HG02852 (cell line): ENCODE measurements around the gene NFKBIZ.
"Not testable (repeated sequence)": the region's sequence is repeated elsewhere in the genome, so short reads cannot be mapped to it uniquely, and the experiment has no call there.

Experiments used
- ATAC-seq: cut with Tn5 transposase; IDR thresholded peaks from one replicate; pipeline ENCODE4 v1.9.1; 2021; ENCODE audit warnings: mild to moderate bottlenecking, moderate library complexity; ENCODE audit not compliant: unreplicated experiment

Gene NFKBIZ

DNA sequence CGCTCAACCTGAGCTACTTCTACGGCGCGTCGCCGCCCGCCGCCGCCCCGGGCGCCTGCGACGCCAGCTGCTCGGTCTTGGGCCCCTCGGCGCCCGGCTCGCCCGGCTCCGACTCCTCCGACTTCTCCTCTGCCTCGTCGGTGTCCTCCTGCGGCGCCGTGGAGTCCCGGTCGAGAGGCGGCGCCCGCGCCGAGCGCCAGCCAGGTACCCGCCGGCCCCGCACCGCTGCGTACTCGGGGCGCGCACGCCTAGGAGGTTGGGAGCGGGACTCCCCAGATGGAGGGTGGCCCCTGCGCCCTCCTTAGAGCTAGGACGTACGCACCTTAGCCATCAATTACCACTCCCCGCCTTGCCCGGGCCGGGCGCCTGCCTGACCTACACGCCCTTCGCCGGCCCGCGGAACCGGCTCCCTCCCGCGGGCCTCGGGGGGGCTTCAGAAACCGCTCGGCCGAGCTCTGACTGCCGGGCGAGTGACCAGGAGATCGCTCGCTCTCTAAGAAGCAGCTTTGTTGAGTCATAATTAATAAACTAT is 466 bp downstream of the NFKBIZ start:
- peak; percentile 25 for ATAC-seq

DNA sequence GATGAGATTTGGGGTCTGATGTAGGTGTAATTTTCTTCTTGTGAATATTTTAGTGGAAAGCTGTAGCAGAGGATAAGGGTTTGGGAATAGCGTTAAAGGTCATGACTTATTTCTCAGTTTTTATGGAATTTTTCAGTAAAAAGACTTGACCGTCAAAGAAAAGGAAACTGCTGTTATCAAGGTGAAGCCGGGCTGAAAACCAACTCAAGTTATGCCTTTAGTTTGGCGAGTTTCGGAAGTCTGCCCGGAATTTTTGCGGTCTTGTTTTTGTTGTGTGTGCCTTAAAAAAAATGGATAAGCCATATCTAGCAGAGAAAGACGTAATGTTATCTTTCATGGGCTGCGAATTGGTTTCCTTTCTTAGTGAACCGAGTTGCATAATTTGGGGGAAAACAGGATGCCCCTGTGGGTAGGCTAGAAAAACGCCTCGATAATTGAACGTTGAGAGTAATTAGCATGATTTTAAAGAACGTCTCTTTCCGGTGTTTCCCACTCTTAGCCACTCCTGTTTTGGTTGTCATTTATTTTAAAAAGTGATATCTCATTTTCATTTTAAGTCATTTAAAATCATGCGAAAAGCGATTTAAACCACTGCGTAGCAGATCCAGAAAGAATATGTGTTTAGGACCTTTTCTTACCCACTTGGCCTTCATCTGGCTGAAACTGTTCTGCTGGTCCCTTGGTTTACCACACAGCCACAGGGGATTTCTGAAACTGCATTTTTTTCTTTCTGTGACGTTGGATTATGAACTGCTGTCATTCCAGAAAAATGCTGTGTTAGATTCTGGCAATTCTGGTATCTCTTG is 1.1 kb downstream of the NFKBIZ start:
- peak; percentile 19 for ATAC-seq

DNA sequence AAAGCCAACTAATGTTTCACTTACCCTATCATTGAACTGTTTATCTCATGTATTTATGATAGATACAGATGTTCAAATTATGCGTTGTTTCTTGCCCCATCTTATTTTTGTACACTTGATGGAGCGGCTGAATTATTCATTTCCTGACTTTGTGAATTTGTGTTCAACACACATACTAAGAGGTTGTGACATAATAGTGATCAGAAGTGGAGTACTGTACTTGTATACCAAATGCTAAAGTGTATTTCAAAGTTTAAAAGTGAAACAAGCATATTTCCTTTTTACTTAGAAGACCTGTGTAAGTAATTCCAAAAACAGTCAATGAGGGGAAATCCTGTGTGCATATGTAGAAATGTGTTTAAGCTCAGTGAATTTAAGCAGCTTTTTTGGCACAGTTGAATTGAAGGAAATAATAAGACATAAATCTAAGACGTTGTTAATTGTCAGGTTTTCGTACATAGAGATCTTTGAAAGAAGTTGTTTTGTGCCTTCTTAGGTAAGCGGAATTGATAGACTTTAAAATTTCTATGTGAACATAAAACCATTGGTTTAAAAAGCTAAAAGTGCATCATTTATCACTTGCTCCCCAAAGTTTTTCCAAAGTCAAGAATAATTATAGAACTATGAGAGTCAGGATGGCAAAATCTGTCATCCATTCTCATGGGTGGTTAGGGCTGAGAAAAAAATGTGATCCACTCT is 1.9 kb downstream of the NFKBIZ start:
- no peak for ATAC-seq

DNA sequence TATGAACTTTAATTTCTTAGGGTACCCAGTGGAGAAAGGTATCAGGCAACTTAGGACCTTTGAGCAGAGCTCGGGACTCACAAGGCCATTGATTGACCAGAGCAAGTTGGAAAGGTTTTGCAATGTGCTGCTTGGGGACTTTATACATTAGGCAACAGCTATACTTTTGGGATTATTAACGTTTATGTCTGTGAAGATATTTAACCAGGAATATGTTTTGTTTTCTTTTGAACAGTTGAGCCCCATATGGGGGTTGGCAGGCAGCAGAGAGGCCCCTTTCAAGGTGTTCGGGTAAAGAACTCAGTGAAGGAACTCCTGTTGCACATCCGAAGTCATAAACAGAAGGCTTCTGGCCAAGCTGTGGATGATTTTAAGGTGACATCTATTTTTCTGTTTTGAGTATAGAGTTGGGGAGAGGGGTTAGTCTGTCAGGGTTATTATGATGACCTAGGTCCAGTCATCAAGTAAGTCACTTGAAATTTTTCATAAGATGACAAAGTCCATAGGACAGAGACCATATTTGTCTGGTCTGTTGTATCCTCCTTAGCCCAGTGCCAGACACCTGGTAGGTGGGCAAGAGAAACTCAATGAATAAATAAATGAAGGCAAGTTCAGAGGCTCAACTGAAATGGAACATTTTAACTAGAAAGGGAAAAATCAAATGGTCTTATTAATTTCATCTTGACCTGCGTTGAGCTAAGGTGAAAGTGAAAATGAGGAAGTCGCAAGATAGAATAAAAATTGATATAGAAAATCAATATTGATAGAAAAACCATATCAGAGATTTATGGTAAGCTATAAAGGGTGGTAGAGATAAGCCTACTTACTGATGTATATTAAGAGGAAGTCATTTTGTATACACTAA is 2.8 kb downstream of the NFKBIZ start:
- no peak for ATAC-seq

DNA sequence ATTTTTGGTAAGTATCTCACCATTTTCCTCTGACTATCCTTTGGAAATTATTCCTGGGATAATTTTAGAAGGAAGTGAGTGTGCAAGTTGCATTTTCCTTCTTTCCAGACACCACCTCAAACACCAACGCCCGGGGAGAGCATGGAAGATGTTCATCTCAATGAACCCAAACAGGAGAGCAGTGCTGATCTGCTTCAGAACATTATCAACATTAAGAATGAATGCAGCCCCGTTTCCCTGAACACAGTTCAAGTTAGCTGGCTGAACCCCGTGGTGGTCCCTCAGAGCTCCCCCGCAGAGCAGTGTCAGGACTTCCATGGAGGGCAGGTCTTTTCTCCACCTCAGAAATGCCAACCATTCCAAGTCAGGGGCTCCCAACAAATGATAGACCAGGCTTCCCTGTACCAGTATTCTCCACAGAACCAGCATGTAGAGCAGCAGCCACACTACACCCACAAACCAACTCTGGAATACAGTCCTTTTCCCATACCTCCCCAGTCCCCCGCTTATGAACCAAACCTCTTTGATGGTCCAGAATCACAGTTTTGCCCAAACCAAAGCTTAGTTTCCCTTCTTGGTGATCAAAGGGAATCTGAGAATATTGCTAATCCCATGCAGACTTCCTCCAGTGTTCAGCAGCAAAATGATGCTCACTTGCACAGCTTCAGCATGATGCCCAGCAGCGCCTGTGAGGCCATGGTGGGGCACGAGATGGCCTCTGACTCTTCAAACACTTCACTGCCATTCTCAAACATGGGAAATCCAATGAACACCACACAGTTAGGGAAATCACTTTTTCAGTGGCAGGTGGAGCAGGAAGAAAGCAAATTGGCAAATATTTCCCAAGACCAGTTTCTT is 3.9 kb downstream of the NFKBIZ start:
- no peak for ATAC-seq

DNA sequence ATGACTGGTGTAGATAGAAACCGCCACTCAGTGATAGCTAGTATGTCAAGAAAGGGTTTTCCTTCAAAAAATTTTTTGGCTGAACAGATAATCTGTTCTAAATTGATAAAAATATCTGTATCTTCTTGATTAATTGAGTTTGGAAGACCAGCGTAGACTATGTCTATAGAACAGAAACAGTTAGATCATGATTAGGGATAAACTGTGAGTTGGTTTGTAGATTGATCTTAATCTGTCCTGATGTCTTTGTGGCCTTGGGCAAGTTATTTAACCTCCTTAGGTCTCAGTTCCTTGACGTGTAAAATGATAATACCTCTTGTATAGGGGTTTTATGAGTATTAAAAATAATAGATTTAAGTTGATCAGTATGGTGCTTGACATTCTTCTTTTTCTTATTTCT is 4.7 kb downstream of the NFKBIZ start:
- ATAC-seq: no peak

DNA sequence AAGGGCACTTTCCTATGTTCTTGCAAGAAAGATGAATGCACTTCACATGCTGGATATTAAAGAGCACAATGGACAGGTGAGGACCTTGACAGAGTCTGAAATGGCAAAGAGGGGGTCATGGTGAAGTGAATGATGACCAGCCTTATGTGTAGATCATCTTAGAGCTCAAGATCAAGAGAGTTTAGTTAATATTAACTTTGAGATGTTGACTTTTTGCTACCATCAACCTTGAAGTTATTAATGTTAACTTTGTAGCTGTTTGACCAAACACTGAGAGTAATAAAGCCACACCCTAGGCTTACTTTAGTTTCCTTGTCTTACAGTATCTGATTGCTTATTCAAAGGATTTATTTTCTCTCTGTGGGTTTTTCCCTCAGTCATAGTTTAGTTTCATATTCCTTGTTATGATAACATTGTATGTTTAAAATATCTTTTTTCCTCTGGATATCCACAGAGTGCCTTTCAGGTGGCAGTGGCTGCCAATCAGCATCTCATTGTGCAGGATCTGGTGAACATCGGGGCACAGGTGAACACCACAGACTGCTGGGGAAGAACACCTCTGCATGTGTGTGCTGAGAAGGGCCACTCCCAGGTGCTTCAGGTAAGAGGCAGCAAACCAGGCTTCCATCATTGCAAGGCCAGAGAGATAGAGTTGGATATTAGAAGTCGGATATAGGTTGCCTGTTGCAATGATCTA is 5.4 kb downstream of the NFKBIZ start:
- ATAC-seq: no peak

DNA sequence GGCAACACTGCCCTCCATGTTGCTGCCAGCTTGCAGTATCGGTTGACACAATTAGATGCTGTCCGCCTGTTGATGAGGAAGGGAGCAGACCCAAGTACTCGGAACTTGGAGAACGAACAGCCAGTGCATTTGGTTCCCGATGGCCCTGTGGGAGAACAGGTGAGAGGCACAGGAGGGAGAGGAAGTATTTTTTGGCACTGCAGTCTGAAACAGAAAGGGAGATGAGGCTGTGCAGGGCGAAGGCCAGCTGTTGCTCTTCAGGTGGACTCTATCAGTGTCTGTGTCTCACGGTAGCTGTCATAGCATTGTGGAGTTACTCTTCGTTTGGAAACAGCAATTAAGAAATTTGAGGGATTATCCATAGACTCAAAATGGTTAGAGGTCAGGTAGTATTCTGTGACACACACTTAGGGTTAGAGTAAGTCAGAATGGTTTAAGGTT is 8.0 kb downstream of the NFKBIZ start:
- no peak for ATAC-seq

DNA sequence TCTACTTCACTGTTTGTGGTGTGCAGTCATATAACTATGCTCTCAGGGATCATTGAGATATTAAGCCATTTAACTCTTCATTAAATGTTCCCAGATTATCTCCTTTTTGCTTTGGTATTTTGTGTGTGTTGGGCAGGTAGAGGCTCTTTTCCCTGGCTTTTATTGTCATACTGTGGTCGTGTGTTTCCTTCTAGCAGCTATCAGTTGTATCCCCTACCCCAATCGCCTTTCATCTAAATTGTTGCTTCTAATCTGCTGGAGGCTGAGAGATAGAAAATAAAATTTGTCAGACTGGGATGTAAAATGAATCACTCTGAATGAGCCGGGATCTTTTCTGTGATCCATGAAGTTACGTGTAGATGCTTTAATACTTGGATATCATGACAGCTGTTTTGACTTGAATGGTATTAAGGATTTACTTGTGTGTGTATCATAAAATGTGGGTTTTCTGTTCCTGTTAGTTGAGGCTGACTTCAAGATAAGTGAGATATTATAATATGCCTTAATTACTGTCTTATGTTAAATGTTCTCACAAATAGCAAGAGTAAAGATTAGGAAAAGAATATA is 9.2 kb downstream of the NFKBIZ start:
- no peak for ATAC-seq

DNA sequence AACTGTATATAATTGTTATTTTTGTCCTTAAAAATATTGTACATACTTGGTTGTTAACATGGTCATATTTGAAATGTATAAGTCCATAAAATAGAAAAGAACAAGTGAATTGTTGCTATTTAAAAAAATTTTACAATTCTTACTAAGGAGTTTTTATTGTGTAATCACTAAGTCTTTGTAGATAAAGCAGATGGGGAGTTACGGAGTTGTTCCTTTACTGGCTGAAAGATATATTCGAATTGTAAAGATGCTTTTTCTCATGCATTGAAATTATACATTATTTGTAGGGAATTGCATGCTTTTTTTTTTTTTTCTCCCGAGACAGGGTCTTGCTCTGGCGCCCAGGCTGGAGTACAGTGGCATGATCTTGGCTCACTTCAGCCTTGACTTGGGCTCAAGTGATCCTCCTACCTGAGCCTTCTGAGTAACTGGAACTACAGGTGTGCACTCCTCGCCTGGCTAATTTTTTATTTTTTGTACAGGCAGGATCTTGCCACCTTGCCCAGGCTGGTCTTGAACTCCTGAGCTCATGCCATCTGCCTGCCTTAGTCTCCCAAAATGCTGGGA is 10.7 kb downstream of the NFKBIZ start:
- no peak for ATAC-seq

DNA sequence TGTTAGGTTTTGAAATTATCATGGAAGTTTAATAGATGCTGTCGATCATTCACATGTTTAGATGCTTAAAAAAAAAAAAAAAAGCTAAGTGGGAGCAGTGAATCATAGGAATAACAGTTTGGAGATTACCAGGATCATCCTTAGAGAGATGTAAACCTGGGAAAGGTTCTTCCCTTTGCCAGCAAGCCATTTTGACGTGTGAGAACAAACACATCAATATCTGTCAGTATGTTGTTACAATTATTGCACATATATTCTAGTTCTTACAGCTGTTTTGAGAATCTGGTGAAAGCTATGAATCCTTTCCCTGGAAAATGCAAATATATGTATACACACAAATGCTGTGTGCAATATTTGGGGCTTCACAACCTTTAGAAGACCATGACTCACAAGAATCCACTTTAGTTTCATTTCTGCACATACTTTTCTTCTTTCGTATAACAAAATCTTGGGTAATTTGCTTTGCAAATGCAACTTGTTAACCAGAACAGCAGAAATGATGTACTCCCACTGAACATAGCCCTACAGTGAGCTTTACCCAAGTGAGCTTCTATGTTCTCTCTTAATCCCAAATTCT is 12.0 kb downstream of the NFKBIZ start:
- peak; percentile 42 for ATAC-seq

DNA sequence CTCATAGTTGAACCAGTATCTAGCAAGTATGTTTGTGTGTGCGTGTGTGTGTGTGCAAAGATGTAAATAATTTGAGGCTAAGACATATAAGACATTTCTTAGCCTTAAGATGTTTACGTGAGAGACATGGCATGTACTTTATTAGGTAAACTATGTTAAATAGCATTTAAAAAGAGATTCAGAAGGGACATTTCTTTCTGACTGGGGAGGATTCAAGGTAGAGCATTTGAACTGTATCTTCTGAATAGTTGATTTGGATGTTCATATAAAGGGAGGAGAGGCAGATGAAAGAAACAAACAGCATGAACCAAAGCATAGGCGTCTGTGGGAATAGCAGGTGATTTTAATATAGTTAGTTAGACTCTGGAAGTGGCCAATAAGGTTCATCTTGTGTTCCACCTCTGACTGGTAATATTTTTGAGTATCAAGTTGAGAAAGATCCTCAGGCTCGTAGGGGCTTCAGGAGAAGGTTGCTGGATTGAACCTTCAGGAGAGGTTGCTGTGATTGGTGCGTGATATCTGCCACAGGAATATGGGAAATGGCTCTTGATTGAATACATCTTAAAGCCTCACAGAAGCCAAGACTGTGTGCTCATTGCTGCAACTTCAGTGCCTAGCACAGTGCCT is 12.6 kb downstream of the NFKBIZ start:
- peak; percentile 1 for ATAC-seq

DNA sequence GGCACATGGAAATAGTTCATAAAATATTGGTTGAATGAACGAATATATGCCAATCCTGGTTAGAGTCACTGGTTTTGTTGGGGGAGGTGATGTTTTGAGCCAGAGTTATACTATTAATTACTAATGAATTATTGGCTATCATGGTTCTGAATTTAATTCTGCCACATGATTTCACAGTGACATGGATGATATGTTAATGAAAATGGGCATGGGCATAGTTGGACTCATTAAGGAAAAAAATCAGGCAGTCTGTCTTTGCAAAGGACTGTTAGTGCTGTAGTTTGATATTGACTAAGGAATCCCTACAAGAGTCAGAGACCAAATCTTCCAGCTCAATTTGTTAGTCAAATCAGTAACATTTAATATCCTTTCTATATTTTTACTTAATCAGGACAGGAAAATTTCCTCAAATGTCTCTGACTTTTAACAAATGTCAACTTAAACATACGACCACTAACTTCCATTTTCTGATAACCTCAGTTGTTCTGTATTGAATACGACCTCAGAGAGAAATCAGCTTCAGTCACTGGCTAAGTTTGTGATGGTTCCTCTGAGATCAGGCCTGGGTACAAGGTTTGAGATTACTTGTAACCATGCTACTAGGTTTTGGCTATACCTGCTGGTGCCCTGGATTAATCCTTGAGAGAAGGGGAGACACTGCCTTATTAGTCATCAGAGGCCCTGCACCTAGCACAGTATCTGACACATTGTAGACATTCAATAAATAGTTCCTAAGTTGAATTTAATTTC is 13.3 kb downstream of the NFKBIZ start:
- no peak for ATAC-seq

DNA sequence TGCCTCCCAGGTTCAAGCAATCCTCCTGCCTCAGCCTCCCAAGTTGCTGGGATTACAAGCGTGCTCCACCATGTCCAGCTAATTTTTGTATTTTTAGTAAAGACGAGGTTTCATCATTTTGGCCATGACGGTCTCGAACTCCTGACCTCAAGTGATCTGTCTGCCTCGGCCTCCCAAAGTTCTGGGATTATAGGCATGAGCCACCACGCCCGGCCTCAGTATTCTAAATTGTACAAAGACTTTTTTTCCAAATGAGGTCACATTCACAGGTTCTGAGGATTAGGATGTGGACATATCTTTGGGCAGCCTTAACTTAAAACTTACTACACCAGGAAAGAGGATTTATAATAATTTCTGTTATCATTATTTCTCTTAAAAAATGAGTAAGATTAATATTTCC is 15.6 kb downstream of the NFKBIZ start:
- not testable (repeated sequence) for ATAC-seq

DNA sequence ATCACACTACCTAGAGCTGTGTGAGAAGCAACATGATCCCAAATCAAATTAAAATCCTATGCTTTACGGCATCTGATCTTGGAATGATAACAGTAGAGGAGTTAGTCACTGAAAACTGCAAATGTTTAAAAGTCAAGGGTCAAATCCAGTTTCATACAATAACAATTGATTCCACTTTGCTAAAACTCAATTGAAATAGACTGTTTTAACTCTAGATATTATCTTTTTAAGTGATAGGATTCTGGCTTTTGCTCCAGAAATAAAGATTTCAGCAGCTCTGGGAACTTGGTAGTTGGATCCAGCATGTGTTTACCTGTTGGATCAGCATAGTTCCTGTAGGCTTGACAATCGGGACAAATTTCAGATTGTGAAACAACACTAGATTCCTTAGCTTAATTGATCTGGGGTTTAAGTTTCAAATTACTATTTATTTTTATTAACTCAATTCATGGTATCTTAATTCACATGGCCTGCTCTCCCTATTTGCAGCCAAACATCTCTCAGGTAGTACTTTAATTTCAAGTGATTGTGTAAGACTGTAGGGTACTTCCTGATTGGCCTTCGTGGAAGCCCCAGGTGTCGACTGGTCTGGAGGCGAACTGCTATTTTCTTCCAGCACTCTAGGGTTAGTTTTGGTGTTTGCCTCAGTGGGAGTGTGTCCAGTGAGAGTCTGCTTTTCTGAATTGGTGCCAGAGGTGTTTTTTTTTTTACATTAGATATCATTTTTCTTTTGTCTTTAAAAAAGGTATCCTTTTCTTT is 16.6 kb downstream of the NFKBIZ start:
- ATAC-seq: no peak

DNA sequence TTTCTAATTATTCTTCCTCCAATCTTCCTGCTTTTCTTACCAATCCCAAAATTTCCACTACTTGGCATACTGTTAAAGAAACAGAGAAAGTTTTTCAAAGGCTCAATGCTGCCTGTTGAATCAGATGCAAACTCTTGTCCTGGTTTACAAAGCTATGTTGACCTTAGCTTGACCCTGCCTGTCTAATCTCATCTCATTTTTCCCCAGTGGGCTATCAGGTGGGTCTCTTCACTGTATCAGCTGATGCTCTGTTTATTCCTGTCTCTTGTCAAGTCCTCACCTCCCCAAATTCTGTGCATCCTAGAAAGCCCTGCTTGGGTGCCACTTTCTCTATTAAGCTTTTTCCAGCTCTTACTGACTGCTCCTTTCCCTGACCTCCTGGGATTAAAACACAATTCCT is 18.2 kb downstream of the NFKBIZ start:
- ATAC-seq: no peak

DNA sequence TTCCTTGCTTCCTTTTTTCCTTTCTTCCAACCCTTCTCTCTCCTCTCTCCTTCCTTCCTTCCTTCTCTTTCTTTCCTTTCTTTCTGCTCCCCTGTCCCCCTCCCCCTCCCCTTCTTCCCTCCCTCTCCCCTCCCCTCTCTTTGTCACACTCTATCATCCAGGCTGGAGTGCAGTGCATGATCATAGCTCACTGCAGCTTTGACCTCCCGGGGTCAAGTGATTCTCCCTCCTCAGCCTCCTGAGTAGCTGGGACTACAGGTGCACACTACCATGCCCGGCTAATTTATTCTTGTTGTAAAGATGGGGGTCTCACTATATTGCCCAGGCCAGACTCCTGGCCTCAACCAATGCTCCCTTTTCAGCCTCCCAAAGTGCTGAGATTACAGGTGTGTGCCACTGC is 18.7 kb downstream of the NFKBIZ start:
- no peak for ATAC-seq
